ENCODE results near the gene P2RX3. TPM values are rescaled to one million over a fixed set of nuclear protein-coding genes. Genes with fewer than 3 reads are reported as not detected.
A peak's percentile ranks its signal among the peaks of the same experiment; 100 is the strongest.

Gene P2RX3
- total RNA-seq, 1 donor from 2014 or later: not detected

GRCh38 chr11:57324154-57324885 is 13.8 kb upstream of the P2RX3 start:
- Histone ChIP-seq H3K9me3 (ENCODE audit: insufficient read depth, low read depth, low read length) (no peaks in the 10 kb centered on the region), H3K4me2 (ENCODE audit: low read length) (peak overlapping the region; percentile 99), H3K27me3 (ENCODE audit: insufficient read depth, low read length) (no peaks in the 10 kb centered on the region), H3K4me1 (ENCODE audit: insufficient read depth, low read length) (peaks cover 40% of the 10 kb centered on the region), H3K9ac (ENCODE audit: low read length) (peak overlapping the region; percentile 94), H3K79me2 (ENCODE audit: insufficient read depth, low read length) (peaks cover 42% of the 10 kb centered on the region), H3K27ac (ENCODE audit: low read depth, low read length) (peak overlapping the region; percentile 90), H2AFZ (ENCODE audit: low read depth, low read length) (no peak overlapping the region), H3K36me3 (ENCODE audit: insufficient read depth, low read length) (peaks cover 24% of the 10 kb centered on the region), H4K20me1 (ENCODE audit: insufficient read depth, low read length) (peaks cover 33% of the 10 kb centered on the region), H3K4me3 (ENCODE audit: insufficient read depth, low read depth, low read length) (peak overlapping the region; percentile 77)
- Mint-ChIP-seq H3K4me3 (ENCODE audit: unreplicated experiment) (peak overlapping the region; percentile 95), H3K27ac (ENCODE audit: unreplicated experiment) (peak overlapping the region; percentile 97), H3K27me3 (ENCODE audit: low read depth, unreplicated experiment) (no peaks in the 10 kb centered on the region), H3K36me3 (ENCODE audit: low read depth, unreplicated experiment) (peaks cover 27% of the 10 kb centered on the region), H3K9me3 (ENCODE audit: unreplicated experiment) (no peaks in the 10 kb centered on the region), H3K4me1 (ENCODE audit: low read depth, unreplicated experiment) (peaks cover 37% of the 10 kb centered on the region)
- TF ChIP-seq CTCF (IDR thresholded peaks at IDR 0.05; ENCODE audit: insufficient read depth, low read depth, low read length) (no peak), EZH2 (IDR thresholded peaks at IDR 0.05; ENCODE audit: insufficient read depth, low read length) (no peak)
- no peak for FAIRE-seq
- DNase-seq (ENCODE audit: low read depth): peak; percentile 33

- H3K27me3 Mint-ChIP-seq (ENCODE audit: low read depth, unreplicated experiment): no peaks in the 10 kb centered on the region
- H3K4me2 ChIP-seq (ENCODE audit: low read length): peak within 1 kb of the TSS; percentile 99
- H3K4me3 Mint-ChIP-seq (ENCODE audit: unreplicated experiment): peak within 1 kb of the TSS; percentile 95
- H3K36me3 Mint-ChIP-seq (ENCODE audit: low read depth, unreplicated experiment): peaks cover 31% of the 10 kb centered on the region
- H3K27ac ChIP-seq (ENCODE audit: low read depth, low read length): peak within 1 kb of the TSS; percentile 95
- peaks cover 36% of the 10 kb centered on the region for H3K79me2 ChIP-seq (ENCODE audit: insufficient read depth, low read length)
- DNase-seq (ENCODE audit: low read depth) (peak; percentile 90), FAIRE-seq (peak; percentile 47)
- H3K27me3 ChIP-seq (ENCODE audit: insufficient read depth, low read length): no peaks in the 10 kb centered on the region
- peak within 1 kb of the TSS; percentile 87 for H2AFZ ChIP-seq (ENCODE audit: low read depth, low read length)
- peak within 1 kb of the TSS; percentile 77 for H3K4me3 ChIP-seq (ENCODE audit: insufficient read depth, low read depth, low read length)
- H3K9ac ChIP-seq (ENCODE audit: low read length): peak within 1 kb of the TSS; percentile 94
- H3K4me1 ChIP-seq (ENCODE audit: insufficient read depth, low read length): peaks cover 40% of the 10 kb centered on the region
- peaks cover 38% of the 10 kb centered on the region for H4K20me1 ChIP-seq (ENCODE audit: insufficient read depth, low read length)
- no peaks in the 10 kb centered on the region for H3K9me3 ChIP-seq (ENCODE audit: insufficient read depth, low read depth, low read length)
- H3K36me3 ChIP-seq (ENCODE audit: insufficient read depth, low read length): peaks cover 31% of the 10 kb centered on the region
- peaks cover 37% of the 10 kb centered on the region for H3K4me1 Mint-ChIP-seq (ENCODE audit: low read depth, unreplicated experiment)
- no peak for TF ChIP-seq EZH2 (IDR thresholded peaks at IDR 0.05; ENCODE audit: insufficient read depth, low read length)
- TF ChIP-seq CTCF (IDR thresholded peaks at IDR 0.05; ENCODE audit: insufficient read depth, low read depth, low read length): no peak
- H3K9me3 Mint-ChIP-seq (ENCODE audit: unreplicated experiment): no peaks in the 10 kb centered on the region
- H3K27ac Mint-ChIP-seq (ENCODE audit: unreplicated experiment): peak within 1 kb of the TSS; percentile 100
Observed at GRCh38 chr11:57324886-57325734, 13.0 kb upstream of the P2RX3 start, which contains the start of gene TNKS1BP1. Gene TNKS1BP1, minus strand, starts transcription at chr11:57324952. Its CDS starts 3,067 bp downstream, at chr11:57321885.

Measured in astrocyte (in vitro differentiated cells and primary cell).